Stimulated activated CD8-positive, alpha-beta memory T cell treated with anti-CD3 and anti-CD28 coated beads, Interleukin-12 subunit alpha, Interleukin-12 subunit beta, amount 100 ng/mL, for 24 hours (primary cell): Measurements from ENCODE around the gene SAP25.
"Not testable (repeated sequence)": the region's sequence is repeated elsewhere in the genome, so short reads cannot be mapped to it uniquely, and the experiment has no call there.

Experiments used
- DNase-seq: peaks from one replicate; pipeline ENCODE4 v3.0.0-alpha.2; 2020; ENCODE audit errors: extremely low read depth

The SAP25 gene

DNA sequence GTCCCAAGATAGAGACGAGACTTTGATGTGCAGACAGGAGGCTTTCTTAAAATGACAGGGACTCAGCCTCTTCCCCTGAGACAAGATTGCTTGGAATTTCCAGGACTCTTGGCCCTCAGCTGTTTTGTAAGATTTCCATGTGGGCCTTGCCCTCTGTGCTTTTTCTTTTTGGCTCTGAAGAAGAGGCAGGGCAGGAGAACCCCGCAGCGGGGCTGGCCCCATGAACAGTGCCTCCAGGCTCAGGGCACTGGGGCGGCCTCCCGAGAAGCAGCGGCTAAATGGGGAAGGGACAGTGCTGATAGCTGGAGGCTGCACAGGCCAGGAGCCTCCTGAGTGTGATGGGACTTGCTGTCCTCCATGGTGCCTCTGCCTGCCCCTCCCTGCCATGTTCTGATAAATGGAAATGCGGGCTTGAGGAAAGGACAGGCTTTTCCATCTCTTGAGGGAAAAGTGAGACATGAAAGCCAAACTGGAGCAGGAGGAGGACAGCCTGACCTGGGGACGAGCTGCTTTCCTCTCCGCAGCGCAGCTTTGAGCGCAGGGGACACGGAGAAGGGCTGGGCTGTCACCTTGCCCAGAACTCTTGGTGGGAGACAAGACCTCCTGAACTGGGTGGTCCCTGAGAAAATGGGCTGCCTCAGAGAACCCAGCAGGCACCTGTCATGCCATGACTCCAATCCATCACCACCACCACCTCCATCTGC lies 12.1 kb downstream of the SAP25 start:
- no peak for DNase-seq

DNA sequence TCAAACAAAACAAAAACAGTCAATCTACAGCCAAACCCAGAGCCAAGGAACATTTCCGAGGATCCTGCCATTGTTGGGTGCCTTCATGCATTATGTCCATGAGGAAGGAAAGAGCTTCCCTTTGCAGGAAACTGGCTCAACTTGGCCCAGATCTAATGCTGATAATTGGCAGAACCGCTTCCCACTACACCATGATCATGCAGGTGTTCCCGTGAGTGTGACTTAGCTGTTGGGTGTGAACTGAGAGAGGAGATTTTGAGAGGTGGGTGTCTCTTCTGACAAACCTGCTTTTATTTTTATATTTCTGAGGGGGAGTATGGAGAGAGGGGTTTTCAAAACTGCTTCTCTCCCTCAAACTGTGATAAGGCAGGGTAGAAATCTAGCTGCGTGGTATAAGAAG lies 14.6 kb downstream of the SAP25 start:
- no peak for DNase-seq

DNA sequence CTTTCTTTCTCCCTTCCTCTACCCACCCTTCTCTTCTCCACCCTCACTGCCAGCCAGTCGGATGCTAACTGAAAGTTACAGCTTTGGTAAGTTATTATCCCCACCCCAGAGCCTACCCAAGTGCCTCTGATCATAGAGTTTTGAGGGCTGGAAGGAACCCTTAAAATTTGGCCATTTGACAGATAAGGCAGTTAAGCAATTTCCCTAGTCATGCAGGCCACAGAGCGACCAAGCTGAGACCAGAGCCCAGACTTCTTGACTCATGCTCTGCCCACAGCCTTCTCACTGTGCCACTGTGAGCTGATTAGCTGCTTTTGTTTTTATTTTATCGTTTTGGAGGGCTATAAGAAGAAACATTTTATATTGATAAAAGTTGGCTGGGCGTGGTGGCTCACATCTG lies 17.2 kb downstream of the SAP25 start:
- no peak for DNase-seq

DNA sequence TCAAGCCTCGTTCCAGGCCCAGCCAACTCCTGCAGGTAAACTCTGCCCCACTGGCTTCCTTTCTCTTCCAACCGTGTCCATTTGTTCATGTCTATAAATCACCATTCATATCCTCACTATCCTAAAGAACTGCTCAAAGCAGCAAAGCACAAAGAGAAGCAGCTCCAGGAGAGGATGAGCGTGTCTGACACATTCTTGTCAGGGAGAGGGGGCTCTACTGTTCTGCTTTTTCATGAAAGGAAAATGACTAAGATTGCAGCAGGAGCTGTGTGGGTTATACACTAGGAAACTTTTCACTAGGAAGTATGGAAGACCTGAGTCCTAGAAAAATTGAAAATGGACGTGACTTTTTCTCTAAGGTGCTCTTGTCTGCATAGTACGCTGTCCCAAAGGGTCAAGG lies 18.0 kb downstream of the SAP25 start:
- no peak for DNase-seq

DNA sequence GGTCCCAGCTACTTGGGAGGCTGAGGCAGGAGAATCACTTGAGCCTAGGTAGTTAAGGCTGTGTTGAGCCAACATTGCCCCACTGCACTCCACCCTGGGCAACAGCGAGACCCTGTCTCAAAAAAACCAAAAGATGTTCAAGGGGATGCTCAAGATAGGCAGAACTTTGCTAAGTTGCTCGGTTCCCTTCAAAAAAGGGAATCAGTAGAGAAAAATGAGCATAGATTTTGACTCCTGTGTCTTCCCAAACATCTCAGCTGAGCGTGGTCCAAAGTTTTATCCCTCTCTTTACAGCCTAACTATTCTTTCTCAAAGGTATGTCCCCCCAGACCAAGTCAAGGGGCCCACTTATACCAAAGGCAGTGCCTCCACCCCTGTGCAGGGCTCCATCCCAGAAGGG lies 20.7 kb downstream of the SAP25 start:
- DNase-seq: no peak

DNA sequence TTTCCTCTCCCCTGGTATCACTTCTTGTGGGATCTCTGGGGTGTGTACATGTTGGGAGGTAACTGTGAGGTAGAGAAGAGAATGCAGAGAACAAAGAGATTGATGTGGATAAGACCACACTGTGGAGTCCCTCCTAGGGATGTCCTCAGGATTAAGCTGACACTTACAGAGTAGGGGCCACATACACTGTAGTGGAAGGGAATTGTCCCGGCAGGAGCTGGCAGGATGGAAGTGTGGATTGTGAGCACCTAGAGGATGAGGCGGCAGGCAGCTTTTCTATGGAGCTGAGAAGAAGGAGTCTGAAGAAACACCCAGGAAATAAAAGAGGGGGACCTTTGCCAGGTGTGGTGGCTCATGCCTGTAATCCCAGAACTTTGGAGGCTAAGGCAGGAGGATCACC lies 21.2 kb downstream of the SAP25 start:
- DNase-seq: no peak

DNA sequence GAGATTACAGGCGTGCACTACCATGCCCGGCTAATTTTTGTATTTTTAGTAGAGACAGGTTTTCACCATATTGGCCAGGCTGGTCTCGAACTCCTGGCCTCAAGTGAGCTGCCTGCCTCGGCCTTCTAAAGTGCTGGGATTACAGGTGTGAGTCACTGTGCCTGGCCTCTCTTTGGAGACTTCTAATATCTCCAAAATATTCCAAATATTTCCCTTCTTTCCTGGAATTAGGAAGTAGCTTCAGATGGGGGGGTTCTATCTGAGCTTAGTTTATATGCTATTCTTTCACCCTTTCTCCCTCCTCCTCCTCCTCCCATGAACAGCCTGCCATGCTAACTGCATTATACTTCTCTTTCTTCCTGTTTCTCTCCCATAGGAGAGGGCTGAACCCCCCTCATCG lies 25.3 kb downstream of the SAP25 start:
- not testable (repeated sequence) for DNase-seq

DNA sequence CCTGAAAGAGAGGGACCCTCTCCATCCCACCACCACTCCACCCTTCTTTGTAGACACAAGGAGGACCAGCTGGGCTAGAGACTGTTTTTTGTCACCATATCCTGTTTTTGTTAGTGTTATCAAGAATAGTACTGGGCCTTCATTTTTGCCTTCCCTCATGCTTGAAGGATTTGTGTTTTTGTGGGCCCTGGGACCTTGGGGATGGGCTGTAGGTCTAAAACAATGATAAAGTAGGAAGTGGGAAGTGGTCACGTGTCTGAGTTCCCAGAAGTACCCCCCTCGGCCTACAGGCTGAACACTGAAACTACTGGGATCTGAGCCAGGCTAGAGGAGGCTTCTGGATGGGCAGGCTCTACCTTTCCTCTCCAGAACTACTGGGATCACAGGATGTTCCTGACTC lies 25.8 kb downstream of the SAP25 start:
- DNase-seq: no peak

DNA sequence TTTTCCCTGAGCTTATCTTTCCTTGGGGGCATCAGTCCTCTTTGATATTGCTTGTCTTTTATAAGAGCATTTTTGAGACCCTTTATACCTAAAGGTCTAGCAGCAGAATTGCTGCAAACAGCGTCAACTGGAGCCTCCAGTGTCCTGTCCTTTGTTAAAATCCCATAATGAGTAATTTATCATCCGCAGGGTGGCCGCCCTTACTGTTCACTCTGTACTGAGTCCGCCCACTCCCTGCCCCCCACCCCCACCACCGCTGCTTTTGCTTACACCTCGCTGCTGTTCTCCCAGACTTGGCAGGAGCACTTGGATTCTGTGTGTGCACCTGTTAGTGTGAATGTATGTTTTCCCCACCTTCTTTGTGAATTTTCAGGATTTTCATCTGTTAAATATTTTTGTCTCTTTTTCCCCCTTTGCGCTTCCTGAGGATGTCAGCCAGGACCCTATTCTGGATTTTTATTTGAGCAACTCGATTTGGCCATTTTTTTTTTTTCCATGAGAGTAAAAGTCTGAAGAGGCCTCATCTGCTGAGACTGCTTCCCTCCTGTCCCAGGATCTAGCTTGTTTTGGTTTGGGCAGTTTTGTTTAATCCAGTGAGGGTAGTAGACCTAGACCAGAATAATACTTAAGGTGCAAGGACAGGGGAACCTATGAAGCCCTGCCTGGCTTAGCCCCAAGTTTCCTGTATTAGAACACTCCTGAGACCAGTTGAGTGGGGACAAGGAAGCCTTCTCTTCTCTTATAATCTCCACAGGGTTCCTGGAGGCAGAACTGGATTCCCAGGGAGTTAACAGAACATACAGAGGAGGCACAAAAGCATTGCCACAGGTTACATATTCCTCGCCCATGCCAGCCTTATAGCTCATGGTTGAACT lies 26.5 kb downstream of the SAP25 start:
- DNase-seq: no peak

DNA sequence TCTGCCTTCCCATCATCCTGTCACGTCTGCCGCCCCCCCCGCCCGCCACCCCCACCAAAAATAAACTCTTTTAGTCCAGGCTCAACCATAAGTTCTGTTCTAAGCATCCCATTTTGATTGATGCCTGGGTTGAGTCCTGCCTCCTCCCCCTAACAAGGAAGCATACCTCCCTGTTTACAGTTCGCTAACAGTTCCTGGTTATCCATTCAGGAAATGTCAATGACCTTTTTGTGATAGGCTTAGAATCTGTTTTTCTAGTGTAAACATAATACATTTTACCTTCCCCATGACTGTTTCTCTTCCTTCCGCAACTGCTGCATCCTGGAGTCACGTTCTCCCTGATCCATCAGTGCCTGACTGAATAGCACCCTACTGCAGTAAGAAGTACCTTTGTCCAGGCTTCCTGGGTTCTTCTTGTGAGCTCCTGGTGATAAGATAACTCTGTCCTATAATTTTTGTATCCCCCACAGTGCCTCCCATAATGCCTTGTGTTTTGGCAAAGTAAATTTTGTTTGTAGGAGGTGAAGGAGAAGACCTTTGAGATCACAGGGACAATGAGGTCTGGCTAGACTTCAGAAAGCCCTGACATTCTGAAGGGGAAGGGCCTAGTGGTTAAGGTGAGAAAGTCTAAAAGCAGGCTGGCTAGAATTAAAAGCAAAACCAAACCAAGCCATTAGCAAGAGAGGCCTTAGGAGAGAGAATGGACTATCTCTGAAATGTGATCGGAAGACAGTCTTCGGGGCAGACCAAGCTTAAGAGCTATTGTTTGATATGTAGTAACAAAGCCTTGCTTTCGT lies 27.4 kb downstream of the SAP25 start:
- no peak for DNase-seq

DNA sequence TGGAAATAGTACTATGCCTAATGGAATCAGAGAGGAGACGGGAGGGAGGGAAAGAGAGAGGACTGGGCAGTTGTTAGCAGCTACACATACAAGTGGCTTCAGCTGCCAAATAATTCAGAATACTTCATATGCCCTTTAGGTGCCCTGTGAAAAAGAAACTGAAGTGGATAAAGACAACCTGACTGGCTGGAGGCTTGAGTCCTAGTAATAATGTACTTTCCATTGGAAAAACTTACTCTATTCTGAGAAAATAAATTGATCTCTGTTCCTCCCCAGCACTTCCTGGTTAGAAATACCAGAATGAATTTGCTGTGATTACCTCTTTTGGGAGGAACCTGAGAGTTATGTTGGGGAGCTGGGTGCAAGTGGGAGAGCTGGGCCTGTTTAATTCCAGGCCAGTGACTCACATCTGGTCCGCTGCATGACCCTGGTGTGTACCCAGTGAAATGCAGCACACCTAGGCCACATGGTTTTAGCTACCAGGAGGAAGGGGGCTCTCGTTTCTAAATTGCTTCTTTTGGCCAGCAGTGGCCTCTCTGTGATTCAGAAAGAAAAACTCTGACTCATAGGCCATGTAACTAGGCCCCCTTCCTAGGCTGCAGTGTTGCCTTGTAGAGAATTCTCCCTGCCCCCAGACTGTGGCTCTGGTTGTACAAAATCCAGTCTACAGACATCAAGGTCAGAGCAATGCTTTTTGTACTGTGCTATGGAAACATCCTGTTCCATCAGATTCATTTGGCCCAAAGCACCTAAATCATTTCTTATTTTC lies 28.2 kb downstream of the SAP25 start:
- no peak for DNase-seq

DNA sequence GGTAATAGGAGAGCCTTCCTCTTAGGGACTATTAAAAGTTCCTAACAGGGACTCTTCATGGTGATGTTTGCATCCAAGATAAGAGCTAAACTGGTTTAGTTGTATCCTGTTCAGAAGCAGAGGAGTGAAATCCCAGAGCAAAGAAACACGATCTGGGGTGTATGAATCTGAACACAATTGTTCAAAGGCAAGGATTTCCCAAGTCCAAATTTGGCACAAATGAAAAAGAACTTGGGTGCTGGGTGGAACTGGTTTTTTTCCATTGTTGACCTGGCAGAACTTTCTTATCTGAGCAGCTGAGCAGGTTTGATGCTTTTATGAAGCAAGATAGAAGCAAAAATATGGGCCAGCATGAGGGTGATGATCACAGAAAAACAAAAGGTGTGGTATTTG lies 28.7 kb downstream of the SAP25 start:
- no peak for DNase-seq

DNA sequence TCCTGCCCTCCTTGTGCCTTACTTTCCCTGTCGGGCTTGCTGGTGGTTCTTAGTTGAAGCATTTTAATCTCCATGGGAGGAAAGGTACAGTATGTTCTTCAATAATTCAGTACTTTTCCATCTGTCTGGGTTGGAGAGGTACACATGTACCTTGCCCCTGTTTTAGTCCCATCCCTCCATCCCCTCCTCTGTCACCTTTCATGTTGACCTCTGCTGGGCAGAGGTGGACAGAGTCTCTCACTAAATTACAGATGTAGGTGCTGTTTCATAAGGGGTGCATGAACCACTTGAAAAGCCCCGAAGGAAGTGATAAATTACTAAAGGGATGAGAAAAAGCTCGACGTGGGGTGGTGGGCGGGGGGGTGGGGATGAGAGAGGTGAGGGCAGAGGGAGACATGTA lies 29.3 kb downstream of the SAP25 start:
- no peak for DNase-seq

DNA sequence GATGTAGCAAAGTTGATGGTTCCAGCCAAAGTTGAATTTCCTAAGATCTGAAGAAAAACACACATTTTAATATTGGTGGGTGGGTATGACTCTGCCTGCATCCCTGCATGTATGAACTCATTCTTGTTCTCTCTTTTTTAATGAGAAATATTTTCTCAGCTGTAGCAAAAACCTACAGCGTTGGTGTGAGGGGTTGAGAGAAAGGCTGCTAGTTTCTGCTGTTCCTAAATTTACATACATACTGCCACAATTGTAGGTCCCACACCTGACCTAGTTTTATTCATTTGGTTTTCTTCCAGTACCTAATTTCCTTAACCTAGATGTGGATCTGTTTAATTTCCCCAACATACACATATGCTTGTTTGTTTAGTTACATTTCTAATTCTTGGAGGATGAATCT lies 30.1 kb downstream of the SAP25 start:
- DNase-seq: no peak

DNA sequence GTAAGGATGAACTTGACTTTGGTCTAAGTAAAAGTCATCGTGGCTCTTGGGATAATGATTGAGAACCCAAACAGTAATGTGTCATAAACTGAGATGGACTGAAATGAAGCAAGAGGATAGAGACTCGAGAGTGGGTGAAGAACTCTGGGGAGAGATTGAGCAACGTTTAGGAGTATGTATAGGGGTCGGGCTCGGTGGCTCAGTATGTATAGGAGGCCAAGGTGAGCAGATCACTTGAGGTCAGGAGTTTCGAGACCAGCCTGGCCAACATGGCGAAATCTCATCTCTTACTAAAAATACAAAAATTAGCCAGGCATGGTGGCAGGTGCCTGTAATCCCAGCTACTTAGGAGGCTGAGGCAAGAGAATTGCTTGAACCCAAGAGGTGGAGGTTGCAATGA lies 32.4 kb downstream of the SAP25 start:
- DNase-seq: not testable (repeated sequence)

DNA sequence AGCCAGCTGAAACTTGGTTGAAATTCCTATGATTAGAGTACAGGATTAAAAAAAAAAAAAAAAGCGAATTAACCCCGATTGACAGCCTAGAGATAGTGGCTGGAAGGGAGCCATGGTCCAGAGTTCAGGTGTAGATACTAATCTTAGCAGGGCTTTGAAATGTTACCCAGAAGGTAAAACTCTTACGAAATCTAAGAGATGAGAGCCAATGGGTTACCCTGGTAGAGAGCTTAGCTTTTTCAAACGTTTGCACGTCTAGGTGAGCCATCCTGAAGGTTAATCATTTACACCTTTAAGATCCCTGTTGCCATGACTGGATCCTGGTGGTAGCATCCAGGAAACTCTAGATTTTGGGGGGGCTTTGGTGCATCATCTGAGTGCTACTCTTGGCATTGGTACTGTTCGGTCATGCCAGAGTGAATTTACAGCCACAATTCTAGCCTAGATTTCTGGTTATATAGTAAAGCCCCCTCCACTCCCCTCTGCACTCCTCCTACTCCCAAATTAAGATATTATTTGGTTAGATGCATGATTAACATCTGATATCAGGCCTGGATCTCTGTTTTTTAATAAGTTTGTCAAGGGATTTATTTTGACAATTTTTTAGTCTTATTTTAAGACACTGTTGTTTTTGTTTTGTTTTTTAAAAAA lies 33.5 kb downstream of the SAP25 start:
- no peak for DNase-seq

DNA sequence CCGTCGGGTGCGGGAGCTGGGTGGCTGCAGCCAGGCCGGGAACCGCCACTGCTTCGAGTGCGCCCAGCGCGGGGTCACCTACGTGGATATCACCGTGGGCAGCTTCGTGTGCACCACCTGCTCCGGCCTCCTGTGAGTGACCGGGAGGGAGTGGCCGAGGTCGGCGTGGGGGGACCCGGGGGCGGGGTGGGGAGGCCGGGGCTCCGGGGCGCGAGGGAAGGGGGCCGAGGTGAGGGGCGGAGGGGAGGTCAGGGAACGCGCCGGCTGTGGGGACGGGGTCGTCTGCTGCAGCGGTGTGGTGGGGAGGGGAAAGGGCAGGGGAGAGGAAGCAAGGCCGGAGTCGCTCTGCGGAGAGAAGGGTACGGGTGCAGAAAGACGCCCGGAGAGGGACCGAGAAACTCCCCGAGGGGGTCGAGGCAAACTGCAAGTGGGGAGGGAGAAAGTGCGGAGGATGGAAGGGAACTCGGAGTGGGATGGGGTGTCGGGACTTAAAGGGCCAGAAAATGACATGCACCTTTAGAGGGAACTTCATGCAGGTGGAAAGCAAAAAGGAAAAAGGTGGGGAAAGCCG lies 34.2 kb downstream of the SAP25 start:
- no peak for DNase-seq

DNA sequence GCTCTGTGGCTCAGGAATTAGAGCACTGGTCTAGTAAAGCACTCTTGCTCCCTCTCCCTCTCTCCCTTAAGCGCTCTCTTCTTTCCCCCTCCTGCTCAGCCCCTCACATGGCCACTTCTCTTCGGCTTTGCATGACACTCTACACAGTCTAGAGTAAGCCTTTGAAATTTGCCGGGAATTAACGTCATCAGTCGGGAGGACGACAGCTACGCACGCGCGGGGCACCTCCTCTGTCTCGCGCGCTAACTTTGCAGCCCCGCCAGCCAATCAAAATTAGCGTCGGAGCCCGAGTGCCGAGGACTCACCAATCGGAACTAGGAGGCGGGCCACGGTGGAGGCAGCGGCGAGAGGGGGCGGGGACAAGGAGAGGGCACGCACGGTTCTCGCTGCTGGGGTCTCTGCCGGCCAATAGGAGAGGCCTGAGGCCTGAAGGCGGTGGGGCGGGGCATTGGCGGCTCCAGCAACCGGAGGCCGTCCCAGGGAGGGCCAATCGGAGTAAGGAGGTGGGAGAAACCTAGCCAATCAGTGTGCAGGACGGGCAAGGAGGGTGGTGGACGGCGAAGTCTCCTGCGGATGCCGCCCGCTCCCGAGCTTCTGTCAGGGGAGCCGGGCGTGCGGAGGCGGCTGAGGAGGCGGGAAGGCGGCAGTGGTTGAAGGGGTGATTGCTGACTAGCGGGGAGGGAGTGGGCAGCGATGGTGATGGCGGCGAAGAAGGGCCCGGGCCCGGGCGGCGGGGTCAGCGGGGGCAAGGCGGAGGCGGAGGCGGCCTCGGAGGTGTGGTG lies 34.9 kb downstream of the SAP25 start, which contains the start of gene AGFG2:
Gene AGFG2 (plus strand): TSS at position 550 of the 782 bp plus-strand sequence. CDS start 144 bp downstream, at position 694.
- DNase-seq: peak; percentile 100

DNA sequence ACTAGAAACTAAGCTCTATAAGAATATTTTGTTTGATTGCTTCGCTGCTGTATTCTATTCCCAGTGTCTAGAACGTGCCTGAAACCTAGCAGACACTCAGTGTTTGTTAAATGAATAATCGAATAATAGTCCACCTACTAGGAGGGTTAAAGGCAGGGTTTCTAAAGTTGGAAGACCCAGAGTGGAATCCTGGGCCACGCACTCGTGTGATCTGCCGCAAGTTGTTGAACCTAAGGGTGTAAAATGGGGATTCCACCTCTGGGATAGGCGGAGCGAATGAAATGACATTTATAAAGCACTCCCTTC lies 35.4 kb downstream of the SAP25 start:
- DNase-seq: no peak

DNA sequence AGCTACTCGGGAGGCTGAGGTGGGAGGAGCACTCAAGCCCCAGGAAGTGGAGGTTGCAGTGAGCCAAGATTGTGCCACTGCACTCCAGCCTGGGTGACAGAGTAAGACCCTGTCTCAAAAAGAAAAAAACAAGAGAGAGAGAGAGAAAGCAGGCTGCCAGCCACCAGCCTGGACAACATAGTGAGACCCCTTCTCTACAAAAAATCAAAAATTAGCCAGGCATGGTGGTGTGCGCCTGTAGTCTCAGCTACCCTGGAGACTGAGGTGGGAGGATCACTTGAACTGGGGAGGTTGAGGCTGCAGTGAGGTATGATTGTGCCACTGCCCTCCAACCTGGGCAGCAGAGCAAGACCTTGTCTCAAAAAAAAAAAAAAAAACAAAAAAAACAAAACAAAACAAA lies 37.0 kb downstream of the SAP25 start:
- DNase-seq: not testable (repeated sequence)
